Hepatocyte (in vitro differentiated cells): ENCODE data around the gene OBSCN.

Experiments used
- EZH2 ChIP-seq: fragments of 200-600 bp; sonication (generic); IDR thresholded peaks from 2 replicates; pipeline ENCODE4 v1.6.1; 2016; ENCODE audit warnings: antibody characterized with exemption, mild to moderate bottlenecking, borderline replicate concordance
- EZH2phosphoT487 ChIP-seq: fragments of 200-600 bp; sonication (generic); IDR thresholded peaks from one replicate; pipeline ENCODE4 v1.6.1; 2018; ENCODE audit warnings: antibody characterized with exemption, mild to moderate bottlenecking, low read depth, moderate library complexity; ENCODE audit not compliant: unreplicated experiment, severe bottlenecking
- TF ChIP-seq, protein P1 (sequence below): fragments of 200-600 bp; sonication (generic); IDR thresholded peaks from 2 replicates; pipeline ENCODE4 v1.5.1; 2016; ENCODE audit warnings: antibody characterized with exemption, mild to moderate bottlenecking; ENCODE audit not compliant: poor library complexity

DNA sequence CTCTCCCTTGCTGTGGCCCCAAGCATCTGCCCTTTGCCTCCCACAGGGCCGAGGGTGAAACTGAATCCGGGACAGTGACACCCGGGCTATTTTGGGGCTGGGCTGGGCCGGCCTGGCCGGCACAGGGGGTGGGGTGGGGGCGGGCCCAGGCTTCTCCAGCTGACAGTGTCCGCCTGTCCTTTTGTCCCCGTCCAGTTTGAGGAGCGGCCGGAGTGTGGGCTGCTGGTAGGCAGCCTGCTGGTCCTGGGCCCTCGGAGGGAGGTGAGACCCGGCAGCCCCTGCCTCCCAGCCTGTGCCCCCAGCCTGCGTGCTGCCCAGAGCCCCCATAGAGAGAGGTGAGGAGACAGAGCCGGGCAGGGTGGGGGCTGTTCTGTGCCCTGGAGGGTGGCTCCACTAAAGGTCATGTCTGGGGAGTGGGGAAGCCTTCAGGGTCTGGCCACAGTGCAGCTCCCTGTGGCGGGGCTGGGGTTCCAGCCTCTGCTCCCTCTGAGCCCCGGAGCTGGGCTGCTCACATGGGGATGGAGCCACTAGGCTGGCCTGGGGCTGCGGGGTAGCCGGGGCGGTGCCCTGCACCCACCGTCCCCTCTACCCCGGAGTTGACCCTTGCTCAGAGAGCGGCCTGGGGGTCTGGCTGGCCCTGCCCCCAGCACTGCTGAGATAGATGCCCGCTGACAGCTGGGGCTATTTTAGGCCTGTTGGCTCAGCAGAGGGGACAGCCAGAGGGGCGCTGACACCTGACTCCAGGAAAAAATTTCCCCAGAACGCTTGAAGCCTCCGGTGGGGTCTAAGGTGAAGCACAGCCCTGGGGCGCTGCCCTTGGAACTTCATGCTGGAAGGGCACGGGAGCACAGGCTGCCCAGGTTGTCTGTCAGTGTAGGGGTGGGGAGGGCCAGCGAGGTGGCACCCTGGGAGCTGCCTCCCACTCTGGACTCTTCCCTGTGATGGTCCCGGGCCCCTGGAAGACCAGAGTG lies at the start of gene OBSCN:
- TF ChIP-seq EZH2 (no peak), EZH2phosphoT487 (no peak)
- TF ChIP-seq, protein P1, sequence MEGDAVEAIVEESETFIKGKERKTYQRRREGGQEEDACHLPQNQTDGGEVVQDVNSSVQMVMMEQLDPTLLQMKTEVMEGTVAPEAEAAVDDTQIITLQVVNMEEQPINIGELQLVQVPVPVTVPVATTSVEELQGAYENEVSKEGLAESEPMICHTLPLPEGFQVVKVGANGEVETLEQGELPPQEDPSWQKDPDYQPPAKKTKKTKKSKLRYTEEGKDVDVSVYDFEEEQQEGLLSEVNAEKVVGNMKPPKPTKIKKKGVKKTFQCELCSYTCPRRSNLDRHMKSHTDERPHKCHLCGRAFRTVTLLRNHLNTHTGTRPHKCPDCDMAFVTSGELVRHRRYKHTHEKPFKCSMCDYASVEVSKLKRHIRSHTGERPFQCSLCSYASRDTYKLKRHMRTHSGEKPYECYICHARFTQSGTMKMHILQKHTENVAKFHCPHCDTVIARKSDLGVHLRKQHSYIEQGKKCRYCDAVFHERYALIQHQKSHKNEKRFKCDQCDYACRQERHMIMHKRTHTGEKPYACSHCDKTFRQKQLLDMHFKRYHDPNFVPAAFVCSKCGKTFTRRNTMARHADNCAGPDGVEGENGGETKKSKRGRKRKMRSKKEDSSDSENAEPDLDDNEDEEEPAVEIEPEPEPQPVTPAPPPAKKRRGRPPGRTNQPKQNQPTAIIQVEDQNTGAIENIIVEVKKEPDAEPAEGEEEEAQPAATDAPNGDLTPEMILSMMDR = no peak
